HG03354 (cell line): ENCODE data around the gene STRN.
"Not testable (repeated sequence)": the region's sequence is repeated elsewhere in the genome, so short reads cannot be mapped to it uniquely, and the experiment has no call there.

ENCODE experiments used
- ATAC-seq: cut with Tn5 transposase; IDR thresholded peaks from one replicate; pipeline ENCODE4 v1.9.1; 2021; ENCODE audit warnings: mild to moderate bottlenecking; ENCODE audit not compliant: unreplicated experiment, poor library complexity, severe bottlenecking

STRN gene, protein sequence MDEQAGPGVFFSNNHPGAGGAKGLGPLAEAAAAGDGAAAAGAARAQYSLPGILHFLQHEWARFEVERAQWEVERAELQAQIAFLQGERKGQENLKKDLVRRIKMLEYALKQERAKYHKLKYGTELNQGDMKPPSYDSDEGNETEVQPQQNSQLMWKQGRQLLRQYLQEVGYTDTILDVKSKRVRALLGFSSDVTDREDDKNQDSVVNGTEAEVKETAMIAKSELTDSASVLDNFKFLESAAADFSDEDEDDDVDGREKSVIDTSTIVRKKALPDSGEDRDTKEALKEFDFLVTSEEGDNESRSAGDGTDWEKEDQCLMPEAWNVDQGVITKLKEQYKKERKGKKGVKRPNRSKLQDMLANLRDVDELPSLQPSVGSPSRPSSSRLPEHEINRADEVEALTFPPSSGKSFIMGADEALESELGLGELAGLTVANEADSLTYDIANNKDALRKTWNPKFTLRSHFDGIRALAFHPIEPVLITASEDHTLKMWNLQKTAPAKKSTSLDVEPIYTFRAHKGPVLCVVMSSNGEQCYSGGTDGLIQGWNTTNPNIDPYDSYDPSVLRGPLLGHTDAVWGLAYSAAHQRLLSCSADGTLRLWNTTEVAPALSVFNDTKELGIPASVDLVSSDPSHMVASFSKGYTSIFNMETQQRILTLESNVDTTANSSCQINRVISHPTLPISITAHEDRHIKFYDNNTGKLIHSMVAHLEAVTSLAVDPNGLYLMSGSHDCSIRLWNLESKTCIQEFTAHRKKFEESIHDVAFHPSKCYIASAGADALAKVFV

DNA sequence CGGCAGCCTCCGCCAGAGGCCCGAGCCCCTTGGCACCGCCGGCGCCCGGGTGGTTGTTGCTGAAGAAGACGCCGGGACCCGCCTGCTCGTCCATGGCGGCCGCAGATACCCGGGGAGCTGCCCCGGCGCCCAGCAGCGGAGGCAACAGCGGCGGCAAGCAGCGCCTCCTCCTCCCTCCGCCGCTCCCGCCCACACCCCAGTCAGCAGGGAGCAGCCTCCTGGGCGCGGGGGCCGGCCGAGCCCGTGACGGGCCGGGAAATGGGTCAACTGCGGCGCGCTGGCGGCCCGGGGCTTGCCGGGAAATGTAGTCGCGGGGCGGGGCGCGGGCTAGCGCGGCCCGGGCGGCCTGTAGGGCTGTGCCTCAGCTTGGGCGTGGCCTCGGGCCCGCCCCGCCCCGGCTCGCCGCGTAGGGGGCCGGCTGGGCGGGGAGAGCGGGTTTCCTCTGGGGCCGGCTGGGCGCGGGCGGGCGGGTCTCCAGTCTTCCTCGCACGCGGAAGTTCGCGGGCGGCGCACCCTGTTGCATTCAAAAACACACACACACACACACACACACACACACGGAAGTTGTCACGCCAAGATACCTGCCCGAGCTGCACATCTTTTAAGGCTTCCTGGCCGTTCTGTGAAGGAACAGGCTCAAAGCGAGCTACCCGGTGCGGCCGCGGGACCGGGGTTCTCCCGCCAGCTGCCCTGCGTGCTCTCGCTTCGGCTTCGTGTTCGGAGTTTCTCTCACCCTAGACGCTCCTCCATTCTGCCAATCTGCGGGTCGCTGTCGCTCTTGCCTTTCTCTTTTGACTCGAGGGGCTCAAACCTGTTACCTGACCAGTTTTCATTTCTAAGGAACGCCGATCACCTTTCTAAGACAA lies at the start of gene STRN:
Gene STRN (minus strand): TSS at position 167 of the 866 bp plus-strand sequence. CDS start 73 bp downstream, at position 94.
- peak; percentile 98 for ATAC-seq

DNA sequence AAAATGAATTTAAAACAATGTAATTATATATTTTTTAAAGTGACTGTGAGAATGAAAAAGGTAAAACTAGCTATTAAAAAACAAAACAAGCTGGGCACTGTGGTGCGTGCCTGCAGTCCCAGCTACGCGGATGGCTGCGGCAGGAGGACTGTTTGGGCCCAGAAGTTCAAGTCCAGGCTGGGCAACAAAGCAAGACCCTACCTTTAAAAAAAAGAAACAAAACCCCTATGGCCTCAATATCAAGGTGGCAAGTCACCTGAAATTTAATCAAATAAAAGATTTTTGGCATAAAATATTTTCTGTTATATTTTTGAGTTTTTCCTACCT lies 46.9 kb upstream of the STRN start:
- peak; percentile 33 for ATAC-seq

DNA sequence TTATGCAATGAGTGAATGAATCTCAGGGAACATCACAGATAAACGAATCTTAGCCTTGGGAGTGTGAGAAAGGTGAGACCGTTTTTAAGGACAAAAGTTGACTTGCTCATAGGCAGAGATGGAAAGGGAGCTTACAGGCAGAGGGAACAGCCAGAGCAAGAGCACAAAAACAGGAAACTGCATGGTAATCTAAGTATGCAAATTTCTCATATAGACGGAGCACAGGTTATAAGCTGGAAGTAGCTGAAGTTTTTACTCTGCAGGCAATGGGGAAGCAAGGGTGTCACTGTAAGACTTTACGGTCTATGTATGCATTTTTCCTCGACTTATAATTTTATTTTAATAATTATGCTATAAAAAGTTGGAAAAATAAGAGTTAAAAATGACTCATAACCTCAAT lies 44.8 kb upstream of the STRN start:
- peak; percentile 37 for ATAC-seq

DNA sequence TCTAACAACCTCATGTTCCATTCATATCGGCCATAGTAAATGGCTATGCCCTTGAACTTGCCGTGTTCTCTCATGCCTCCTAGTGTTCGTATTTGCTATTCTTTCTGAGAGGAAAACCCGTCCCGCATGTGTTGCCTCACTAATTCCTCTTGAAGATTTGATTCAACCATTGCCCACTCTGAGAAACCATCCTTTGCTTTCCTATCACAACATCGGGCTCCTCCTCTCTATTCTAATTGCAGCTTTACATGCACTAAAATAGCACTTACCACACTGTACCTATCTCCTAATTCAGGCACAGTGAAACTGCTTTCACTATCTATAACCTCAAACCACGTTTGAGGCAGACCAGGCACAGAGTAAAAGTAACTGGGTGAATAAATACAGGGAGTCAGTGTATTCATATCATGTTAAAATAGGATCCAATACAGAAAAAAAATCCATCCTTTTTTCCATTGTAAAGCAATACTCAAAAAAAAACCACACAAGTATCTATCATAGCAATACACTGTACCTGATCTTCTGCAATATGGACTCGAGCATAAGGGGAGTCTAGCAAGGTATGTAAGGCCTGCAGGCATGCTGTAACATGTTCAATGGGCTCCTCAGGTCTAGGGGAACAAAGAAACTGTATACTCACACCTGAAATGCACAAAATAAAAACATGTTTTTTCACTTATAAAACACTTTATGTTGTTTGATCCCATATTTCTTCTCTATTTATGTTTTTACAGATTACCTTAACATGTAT lies 39.0 kb upstream of the STRN start:
- peak; percentile 100 for ATAC-seq

DNA sequence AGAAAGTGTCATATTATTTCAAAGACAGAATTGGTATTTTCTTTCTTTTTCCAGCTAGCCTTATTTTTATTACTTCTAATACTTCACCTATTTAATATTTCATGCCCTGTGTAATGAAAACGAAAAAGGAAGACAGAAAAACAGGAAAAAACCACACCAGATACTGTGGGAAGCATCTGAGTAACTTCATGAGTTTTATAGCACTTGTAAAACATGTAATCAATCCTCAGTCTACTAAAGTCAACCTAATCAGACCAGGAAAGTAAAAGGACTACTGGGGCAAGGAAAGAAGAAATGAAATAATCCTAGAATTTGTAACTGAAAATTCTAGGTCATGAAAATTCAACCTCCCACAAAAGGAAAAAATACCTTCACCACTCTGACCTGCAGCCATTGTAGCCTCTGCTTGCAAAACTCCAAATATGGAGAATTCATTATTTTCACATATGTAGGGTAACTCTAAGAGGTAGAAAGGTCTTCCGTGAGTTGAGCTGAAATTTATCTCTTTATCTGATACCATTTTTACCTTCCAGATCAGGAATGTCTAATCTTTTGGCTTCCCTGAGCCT lies 34.7 kb upstream of the STRN start:
- no peak for ATAC-seq

DNA sequence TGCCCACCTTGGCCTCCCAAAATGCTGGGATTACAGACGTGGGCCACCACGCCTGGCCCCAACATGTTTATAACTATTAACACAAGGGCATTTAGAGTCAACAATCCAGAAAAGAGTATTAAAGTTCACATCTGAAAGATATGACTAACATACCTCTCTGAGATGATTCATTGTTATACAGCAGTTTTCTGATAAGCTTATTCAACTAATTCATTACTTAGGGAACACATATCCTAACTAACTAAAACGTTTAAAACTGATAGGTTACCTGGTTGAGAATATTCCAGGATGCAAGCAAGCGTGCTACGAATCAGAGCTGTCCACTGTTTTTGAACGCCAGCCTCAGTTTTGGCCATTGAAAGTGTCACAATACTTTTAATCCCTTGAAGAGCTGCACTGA lies 34.0 kb upstream of the STRN start:
- no peak for ATAC-seq

DNA sequence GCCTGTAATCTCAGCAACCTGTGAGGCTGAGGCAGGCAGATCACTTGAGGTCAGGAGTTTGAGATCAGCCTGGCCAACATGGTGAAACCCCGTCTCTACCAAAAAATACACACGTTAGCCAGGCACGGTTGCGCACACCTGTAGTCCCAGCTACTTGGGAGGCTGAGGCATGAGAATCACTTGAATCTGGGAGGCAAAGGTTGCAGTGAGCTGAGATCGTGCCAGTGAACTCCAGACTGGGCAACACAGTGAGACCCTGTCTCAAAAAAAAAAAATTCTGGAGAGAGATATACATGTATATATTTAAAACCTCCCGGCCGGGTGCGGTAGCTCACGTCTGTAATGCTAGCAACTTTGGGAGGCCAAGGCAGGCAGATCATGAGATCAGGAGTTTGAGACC lies 33.1 kb upstream of the STRN start:
- not testable (repeated sequence) for ATAC-seq

DNA sequence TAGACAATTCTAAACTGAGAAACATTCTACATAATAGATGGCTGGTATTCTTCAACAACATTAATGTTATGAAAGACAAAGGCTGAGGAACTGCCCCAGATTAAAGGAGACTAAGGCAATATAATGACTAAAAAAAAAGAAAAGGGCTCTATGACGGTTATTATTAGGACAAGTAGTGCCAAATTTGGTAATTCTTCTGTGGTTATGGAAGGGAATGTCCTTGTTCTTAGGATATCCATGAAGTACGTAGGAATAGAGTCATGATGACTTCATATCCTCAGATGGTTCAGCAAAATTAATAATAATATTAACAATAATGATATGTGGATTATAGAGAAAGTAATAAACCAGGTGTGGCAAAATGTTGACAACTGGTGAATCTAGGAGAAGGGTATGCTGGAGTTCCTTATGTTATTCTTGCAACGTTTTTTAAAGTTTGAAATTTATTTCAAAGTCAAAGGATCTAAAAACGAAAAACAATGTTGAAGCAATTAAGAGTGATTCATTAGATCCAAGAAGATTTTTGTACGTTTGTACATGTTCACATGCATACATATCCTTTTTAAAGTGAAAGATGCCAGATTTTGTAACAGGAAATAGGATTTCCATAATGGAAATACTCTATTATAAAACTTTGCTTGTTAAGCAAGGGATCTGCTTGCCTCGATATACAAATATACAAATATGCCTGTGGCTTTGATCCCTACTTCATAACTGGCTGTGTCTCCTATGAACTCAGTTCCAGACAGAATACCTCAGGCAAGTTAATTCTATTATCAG lies 27.7 kb upstream of the STRN start:
- ATAC-seq: no peak

DNA sequence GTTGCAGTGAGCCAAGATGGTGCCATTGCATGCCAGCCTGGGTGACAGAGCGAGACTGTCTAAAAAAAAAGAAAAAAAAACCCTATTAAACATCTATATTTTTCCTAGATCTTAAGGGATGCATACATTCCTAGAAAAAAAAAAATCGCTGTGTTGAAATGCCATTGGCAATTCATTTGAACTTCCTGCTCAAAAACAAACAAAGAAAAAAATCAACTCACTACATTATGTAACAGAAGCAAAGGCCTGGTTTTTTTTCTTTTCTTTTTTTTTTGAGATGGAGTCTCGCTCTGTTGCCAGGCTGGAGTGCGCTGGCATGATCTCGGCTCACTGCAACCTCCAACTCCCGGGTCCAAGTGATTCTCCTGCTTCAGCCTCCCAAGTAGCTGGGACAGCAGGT lies 21.7 kb upstream of the STRN start:
- ATAC-seq: no peak

DNA sequence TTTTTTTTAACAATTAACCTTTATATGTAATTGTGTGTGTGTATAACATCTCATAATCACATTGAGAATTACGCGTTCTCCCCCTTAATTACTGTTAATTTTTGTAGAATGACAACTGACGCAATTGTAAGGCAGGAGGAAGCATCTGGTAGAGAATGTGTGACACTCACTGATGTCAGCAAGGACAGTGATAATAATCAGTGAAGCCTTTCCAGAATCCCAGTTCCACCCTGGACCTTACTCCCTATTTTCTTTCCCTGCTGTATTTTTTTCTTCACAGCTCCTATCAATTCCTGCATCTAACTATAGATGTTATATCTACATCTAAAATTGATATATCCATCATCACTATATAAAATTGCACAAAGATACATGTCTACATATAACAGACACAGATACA lies 16.1 kb upstream of the STRN start:
- no peak for ATAC-seq

DNA sequence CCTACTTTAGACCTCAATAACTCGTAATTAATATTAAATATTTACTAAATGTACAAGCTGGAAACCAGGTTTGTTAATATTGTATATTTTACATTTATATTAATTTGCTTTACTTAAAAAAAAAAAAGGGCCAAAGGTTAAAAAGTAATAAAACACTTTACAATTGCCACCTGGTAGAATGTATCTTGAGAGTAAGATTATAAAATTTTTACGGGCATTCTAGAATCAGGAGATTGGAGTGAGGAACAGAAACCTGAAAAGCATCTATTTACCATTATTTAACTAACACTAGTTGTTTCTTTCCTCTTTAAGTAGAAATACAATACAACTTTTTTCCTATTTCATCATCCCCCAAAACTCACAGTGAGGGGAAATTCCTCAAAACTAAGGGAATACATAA lies 15.6 kb upstream of the STRN start:
- ATAC-seq: no peak

DNA sequence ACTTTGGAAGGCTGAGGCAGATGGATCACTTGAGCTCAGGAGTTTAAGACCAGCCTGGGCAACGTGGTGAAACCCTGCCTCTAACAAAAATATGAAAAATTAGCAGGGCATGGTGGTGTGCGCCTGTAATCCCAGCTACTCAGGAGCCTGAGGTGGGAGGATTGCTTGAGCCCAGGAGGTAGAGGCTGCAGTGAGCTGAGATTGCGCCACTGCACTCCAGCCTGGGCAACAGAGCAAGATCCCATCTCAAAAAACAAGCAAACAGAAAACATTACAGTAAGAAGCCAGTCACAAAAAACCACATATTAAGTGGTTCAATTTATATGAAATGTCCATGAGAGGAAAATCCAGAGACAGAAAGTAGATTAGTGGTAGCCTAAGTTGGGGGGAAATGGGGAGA lies 12.7 kb upstream of the STRN start:
- not testable (repeated sequence) for ATAC-seq

DNA sequence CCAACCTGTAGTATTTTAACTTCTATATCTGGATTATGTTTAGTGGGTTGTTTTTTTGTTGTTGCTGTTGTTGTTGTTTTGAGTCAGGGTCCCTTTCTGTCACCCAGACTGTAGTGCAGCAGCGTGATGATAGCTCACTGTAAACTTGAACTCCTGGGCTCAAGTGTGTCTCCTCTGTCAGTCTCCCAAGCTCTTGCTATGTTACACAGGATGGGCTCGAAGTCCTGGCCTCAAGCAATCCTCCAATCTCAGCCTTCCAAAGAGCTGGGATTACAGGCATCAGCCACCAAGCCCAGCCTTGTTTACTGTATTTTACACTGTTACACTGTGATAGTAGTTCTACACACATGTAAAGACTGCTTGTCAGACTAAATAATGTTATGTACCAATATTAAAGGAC lies 9.7 kb upstream of the STRN start:
- no peak for ATAC-seq

DNA sequence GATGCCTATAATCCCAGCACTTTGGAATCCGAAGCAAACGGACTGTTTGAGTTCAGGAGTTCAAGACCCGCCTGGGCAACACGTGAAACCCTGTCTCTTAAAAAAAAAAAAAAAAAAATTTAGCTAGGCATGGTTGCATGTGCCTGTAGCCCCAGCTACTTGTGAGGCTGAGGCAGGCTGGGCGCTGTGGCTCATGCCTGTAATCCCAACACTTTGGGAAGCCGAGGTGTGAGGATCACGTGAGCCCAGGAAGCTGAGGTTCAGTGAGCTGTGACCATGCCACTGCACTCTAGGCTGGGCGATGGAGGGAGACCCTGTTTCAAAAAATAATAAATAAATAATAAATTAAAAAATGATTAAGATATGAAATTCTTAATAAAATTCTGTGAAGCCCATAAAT lies 9.0 kb upstream of the STRN start:
- ATAC-seq: no peak

DNA sequence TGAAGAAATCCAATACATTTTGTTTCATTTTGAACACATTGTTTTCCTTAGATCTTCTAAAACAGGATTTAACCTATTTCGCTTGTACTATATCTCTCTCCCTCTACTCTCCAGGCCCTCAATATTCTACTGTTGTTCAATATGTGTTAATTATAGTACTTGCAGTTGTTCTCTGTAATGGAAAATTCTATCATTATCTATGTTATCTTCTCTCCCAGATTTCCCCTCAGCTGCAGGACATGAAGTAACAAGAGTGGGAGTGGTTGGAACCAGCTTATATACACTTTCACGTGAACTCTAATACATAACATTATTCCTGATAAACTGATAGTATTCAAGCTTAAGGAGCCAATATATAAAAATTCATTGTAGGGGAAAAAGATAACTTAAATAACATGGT lies 7.0 kb upstream of the STRN start:
- no peak for ATAC-seq

DNA sequence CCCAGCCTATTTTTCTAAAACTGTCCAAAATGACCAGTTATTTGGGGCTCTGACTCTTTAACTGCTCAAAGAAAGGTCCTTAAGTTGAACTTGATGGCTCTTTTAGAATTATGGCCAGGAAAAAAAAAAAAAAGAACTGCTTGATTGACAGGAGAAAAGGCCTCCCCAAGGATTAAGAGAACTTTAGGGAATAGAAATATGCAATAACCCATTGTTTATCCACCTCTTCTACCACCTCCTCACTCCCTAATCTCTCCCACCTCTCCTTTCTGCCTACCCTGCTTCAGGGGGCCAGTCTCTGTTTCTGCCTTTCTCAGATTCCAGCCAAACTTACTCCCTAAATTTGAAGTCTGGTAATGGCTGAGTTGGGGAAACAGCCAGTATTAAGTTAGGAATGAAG lies 5.7 kb upstream of the STRN start:
- no peak for ATAC-seq

DNA sequence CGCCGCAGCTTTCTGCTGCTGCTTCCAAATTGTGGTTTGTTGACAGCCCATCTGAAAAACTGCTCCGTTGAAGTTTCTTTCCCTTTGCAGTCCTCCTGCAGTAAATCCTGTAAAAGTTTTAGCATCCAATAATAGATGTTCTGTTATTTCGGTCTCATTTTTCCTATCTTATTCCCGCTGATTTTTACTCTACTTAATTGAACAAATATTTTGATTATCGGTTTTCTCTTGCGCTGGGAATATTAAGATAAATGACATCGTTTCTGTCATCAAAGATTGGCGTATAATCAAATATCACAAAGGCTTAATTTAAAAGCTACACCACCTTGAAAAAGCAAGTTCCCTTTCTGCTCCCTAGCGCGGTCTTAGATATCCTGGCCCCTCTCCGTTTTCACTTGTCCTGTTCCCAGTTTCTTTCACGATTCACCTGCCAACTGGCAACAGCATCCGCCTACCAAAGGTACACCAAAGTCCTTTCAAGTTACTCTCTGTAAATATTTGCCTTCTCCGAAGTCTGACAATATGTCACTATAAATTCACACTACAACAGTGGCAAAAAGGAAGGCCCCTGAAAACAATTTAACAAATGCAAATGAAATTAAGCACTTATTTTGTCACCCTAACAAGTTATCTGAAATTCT lies 1.0 kb upstream of the STRN start:
- ATAC-seq: no peak

DNA sequence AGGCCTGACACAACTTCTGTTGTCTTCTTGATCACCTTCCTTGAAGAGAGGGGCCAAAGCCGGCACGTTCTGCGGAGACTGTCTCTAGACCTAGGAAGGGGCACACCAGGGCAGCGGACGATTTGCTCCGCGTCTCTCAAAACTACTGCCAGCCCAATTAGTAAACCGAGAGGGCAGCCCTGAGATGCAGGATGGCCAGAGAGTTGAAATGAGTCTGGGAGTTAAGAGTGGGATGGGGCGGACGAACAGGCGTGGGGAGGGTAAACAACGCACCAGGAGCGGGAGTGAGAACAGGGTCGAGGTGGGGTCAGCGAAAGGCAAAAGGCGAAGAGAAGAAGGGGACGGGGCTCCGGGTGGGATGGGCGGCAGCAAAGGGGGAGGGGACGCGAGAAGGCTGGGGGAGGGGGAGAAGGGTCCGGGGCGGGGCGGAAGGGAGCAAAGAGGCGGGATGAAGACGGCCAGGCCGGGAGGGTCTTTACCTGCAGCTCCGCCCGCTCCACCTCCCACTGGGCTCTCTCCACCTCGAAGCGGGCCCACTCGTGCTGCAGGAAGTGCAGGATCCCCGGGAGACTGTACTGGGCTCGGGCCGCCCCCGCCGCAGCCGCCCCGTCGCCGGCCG lies 476 bp downstream of the STRN start:
- ATAC-seq: peak; percentile 40
